Activated CD8-positive, alpha-beta memory T cell treated with anti-CD3 and anti-CD28 coated beads for 48 hours (primary cell): ENCODE measurements around the gene ARF1.

Source experiments
- DNase-seq, 3 experiments: peaks; one replicate each; pipeline ENCODE4 v3.0.0-alpha.2; 2020; ENCODE audit warnings: low read depth in 2 of 3, low spot score in 2 of 3

The ARF1 gene

DNA sequence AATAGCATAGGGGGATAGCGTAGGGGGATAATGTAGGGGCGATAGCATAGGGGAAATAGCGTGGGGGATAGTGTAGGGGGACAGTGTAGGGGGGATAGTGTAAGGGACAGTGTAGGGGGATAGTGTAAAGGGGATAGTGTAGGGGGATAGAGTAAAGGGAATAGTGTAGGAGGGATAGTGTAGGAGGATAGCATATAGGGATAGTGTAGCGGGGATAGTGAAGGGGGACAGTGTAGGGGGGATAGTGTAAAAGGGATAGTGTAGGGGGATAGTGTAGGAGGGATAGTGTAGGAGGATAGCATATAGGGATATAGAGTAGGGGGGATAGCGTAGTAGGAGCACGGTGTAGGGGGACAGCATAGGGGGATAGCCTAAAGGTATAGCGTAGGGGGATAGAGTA lies 14.1 kb upstream of the ARF1 start:
- no peak for DNase-seq

DNA sequence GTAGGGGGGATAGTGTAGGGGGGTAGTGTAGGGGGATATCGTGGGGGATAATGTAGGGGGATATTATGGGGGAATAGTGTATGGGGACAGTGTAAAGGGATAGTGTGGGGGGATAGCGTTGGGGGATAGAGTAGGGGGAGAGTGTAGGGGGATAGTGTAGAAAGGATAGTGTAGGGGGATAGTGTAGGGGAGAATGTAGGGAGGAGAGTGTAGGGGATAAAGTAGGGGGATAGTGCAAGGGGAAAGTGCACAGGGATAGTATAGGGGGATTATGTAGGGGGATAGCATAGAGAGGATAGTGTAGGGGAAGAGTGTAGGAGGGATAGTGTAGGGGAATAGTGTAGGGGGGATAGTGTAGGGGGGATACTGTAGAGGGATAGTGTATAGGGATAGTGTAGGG lies 12.3 kb upstream of the ARF1 start:
- no peak for DNase-seq

DNA sequence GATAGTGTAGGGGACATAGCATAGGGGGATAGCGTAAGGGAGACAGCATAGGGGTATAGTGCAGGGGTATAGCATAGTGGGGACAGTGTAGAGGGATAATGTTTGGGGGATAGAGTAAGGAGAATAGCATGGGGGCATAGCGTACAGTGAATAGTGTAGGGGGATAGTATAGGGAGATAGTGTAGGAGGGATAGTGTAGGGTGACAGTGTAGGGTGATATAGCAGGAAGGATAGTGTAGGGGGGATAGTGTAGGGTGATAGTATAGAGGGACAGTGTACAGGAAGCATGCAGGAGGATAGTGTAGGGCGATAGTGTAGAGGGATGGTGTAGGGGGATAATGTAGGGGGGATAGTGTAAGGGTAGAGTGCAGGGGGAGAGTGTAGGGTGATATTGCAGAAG lies 11.7 kb upstream of the ARF1 start:
- DNase-seq, result no peak

DNA sequence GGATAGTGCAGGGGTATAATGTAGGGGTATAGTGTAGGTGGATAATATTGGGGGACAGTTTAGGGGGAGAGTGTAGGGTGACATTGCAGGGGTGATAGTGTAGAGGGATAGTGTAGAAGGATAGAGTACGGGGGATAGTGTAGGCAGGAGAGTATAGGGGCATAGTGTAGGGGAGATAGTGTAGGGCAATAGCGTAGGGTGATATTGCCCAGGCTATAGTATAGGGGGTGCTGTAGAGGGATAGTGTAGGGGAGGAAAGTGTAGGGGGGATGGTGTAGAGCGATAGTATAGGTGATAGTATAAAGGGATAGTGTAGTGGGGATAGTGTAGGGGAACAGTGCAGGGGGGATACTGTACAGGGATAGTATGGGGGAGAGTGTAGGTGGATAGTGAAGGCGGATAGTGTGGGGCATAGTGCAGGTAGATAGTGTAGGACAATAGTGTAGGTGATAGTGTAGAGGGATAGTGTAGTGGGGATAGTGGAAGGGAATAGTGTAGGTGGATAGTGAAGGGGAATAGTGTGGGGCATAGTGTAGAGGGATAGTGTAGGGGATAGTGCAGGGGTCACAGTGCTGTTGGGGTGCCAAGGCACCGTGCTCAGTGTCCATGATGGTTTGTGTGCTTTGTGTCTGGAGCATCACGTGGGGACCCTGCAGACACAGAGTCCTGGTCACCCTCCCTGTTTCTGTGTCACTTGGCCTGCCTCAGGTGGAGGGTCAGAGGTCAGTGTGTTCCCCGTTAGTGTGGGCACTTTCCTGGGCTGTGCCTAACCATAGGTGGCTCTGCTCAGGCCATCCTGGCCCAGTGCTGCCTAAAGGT lies 10.5 kb upstream of the ARF1 start:
- DNase-seq, result no peak

DNA sequence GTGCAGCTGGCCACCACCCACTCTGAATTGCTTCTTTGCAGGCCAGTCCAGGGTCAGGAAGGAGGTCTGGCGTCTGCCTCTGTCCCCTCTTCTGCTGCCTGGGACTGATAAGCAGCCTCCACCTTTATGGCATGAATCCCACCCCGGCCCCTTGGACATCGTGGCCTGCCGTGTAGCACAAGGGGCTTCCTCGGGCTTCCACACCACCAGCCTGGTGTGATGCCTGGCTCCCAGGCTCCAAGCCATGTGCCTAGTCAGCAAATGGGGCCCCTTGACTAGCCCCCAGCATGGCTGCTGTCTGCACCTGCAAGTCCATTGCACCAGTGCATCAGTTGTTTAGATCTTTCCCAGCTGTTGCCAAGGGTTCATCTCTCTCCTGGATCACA lies 9.9 kb upstream of the ARF1 start:
- DNase-seq, result no peak

DNA sequence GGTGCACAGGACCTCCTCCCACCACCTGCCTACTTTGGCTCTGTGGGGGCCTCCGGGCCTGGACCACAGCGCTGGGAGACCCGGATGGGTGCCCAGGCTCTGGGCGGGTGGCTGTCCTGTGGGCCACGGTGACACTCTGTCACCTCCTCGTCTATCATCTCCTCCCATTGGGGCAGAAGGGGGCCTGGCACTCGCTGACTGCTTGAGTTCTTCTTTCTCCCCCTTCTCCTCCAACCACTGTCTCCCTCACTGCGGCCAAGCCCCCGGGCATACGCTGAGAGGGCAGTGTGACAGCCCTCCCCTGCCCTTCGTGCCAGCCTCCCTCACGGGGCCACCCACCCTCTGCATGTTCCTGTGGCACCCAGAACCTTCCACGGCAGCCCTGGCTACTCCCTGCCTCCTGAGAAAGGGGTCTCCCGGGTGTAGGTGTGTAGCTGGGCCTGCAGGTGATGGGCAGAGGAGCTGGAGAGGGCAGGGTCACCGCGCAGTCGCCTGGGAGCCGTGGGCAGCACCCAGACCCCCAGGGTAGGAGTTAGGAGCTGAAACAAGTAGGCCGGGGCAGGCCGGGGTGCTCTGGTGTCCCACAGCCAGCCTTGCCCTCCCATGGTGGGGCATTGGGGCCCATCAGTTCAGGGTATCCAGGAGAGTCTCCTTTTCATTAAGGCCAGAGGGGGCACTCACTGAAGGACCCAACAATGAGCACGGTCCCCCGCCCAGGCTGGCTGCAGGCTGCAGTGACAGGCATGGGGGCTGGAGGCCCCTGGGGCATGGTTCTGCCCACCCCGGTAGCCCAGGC lies 9.2 kb upstream of the ARF1 start:
- DNase-seq, result no peak

DNA sequence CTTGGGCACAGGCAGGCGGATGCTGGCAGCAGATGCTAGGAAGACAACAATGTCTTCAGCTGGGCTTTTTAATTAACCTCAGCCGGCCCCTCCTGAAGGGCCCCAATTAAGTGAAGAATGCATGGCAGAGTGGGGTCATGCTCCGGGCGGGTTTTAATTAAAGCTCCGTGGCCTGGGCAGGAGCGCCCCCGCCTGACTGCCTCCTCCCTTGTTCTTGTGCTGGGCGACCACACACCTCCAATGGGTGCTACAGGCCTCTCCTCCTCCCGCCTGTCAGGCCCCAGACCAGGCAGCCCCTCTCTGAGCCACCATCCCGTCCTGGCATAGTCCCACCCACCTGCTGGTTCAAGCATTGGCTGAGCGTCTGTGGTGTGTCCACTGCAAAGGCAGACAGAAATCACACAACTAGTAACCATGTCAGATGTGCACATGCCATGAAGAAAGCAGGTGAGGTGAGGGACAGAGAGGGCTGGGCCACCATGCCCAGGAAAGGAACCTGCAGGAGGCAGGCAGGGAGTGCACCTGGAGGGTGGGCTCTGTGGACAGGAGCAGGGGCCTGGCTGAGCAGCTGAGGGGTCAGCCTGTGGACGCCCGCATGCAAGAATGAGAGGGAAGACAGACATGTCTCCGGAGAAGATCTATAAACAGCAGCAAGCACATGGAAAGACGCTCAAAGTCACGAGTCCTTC lies 8.5 kb upstream of the ARF1 start:
- DNase-seq, result no peak

DNA sequence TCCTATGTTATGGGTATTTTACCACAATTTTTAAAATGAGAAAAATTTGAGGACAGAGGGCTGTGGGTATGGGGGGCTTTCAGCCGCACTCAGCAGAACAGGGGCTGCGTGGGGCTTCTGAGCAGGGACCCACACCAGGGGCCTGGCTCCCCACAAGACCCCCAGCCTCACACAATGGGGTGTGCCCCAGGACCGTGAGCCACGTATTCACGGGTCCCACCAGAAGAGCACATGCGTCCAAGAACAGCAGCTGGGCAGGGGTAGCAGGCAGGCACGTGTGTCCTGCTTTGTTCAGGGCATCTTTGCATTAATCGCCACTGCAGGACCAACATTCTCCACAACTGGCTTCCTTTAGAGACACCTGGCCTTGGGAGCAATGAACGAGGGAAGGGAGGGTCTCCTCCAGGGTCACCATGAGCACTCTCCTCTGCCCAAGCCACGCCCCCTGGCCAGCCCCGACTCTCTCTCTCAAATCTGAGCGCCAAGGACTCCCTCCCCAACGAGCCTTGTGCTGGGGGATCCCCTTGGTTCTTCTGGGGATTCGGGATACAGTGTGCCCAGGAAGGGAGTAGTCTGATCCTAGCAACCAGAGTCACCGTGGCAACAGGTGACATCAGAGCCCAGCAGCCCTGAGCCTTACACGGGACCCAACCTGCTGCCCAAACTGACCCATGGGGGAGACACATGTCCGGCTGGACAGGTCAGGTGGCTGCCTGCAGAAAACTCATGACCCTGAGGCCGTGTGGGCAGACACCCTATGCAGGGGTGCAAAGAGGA lies 7.4 kb upstream of the ARF1 start:
- no peak for DNase-seq

DNA sequence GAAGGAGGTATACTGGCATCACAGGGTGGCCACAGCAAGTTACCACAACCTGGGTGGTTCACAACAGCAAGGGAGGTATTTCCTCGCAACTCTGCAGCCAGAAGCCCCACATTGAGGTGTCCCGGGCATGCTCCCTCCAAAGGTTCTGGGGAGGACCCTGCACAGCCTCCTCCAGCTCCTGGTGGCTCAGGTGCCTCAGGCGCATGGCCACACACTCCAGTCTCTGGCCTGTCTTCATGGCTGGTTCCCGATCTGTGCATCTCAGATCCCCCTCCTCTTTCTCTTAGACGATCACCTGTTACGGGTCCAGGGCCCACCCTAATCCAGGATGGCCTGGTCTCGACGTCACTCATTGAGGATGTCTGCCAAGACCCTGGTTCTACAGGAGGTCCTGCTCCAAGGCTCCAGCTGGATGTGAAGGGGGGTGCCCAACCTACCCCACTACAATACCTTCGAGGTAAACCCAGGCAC lies 6.7 kb upstream of the ARF1 start:
- DNase-seq, result no peak

DNA sequence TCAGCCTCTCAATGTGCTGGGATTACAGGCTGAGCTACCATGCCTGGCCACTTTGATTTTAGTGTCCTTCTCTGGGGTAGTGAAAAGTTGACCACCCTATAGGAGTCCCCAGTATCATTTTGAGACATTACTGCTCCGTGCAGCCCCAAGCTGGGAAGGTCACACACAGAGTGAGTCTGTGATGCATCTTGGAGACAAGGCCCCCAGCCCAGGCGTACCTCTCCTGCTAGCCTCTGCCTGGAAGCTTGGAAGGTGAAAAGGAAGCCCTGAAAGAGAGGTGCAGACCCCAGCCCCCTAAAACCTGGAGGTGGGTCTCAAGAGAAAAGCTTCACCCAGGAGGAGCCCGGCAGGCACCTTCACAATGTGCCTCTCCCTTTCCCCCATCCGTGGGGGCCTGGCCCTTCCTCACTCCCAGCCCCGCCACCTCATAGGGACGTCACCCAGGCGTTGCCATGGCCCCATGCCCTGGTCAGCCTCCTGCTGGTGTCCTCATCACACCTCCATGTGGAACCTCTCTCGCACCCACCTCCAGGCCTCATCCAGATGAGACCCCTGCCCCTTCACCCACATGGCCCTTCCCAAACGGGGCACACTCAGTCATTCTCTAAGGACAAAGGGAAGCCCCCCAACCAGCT lies 5.6 kb upstream of the ARF1 start:
- DNase-seq, result no peak

DNA sequence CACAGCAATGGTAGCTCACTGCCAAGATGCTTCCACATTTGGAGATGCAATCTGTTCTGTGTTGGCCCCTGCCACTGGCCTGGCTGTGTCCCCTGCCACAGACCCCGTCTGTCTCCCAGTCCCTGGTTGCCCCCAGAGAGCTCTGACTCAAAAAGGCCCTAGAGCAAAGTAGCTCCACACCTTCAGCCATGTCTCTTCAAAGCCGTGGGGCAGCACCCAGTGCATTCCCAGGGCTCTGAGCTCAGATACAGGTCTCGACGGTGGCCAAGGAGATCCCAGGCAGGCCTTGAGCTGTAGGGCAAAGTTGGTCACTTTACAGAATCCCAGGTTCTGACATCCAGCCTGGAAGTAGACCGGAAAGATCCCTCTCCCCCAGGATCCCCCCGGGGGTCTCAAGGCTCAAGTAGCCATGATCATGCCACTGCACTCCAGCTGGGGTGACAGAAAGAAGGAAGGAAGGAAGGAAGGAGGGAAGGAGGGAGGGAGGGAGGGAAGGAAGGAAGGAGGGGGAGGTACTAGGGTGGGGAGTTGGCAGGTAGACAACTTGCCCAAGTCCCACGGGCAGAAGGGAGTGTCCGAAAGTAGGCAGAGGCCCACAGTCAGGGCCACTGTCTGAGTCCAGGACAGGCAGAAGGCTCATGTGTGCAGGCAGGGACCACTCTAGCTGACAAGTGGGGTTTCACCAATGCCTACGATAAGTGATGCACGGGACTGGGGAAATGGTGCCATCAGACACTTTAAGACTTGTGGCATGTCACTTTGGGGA lies 4.8 kb upstream of the ARF1 start:
- DNase-seq, result no peak

DNA sequence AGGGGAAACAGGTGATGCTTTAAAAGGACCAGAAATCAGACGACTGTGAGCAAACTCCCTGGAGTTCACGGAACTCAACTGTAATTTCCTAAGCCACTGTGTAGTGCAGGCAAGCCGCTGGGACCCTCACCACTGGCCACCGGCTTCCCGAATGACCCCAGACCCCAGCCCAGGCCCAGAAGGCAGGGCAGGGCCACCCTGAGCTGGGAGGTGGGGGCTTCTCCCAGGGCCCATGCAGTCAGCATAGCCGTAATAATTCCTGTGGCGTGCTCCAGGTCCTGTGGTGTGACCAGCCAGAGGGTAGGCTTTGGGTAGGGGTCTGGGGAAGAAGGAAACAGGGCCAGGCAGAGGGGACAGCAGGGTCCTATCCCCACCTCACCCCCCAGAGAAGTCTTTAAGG lies 3.5 kb upstream of the ARF1 start:
- no peak for DNase-seq

DNA sequence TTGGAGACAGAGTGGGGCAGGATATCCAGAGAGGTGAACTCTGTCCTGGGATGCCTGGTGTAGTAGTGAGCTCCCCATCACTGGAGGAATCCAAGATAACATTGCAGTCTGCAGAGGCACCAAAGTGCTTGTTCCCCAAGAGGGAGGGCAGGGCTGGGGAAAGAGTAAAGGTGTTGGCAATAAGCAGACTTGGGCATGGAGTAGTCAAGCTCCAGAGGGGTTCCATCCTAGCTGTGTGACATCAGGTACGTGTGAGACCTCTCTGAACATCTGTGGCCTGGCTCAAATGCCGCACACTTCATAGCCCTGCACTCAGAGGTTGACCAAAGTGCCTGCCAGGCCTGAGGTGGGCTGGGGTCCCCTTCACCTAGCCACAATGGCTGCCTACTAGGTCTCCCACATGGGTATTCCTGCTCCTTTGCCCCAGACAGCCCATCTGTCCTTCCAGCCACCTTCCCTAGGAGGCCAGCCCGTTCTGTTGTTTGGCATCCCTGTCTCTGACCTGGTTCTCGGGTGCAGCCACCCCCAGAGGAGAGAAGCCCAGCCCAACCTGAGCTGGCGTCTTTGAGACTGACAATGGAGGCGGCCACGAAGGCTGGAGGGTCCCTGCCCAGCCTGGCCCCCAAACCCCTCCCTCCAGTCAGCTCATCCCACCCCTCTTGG lies 2.8 kb upstream of the ARF1 start:
- DNase-seq, result no peak

DNA sequence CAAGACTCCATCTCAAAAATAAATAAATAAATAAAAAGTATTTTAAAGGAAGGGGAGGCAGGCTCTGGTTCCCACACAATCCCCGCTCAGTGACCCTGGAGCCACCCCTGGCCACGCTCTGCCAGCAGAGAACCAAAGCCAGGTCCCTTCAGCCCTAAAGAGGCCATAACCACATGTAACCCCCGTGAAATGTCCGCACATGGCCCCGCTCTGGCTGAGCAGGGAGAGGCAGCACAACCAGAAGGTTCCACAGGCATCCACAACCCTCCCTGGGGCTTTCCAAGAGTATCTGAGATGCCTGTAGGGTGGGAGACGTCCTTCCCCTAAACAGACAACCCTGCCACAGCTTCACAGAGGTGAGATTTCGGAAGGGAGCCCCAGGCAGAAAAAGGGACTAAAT lies 1.4 kb upstream of the ARF1 start:
- no peak for DNase-seq

DNA sequence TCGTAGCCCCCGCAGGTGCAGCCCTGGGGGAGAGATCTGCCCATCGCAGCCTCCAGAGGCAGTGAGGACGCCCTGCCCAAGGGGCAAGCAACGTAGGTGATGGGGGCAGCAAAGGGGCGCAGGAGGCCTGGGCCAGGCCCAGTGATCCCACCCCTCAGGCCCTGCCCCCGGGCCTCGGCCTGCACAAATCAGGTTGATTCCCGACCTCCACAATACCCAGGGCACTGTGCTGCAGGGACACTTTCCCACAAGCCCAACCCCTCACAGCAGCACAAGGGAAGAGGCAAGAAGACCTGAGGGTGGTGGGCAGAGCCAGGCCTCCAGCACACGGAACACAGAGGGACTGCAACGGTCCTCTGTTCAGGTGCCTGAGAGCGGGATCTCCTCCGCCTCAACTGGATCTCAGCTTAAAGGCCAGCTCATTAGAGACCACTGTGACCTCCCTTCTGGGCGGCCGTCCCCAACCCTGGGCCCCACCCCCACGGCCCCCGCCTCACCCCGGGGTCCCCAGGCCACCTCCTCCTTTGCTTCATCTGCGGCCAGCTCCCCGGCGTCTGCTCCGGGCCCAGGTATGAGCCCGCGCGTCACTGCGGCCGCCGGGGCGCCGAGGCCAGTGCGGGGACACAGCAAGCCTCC lies 812 bp upstream of the ARF1 start:
- no peak for DNase-seq

DNA sequence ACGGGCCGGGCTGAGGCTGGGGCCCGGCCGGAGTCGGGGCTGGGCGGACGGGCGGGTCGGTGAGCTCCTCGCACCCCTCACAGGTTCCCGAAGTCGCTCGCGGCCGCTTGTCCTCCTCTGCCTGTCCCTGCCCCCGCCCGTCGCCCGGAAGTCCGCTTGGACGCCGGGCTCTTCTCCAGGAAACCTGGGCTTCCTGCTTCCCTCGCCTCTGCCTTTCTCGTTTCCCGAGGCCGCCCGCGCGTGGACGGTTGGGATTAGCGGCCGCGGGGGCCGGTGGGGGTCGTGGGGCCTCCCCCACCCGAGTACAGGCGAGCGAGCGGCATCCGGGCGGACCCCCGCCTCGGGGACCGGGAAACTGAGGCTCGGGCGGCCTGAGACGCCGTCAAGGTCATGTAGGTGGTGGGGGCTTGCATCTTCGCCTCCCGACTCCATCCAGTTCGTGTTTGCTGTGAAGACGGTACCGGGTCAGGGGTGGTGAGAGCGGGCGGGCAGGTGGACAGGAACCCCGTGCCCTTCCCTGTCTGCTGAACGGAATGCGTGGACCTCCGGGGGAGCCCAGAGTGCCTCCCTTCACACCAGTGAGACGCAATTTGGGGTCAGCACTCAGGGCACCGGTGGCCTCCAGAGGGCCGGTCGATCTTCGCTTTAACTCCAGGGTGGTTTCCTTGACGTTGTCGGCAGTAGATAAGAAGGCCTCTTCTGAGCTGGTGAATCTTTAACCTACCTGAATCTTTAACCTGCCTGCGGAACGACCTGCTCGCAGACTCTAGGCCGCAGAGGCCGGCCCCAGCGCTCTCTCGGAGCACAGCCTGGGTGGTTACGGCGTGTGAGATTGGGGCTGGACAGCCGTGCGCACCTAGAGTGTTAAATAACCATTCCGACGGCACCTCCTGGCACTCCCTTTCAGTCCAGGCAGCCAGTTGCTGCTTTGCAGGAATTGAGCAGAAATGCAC lies 686 bp downstream of the ARF1 start:
- DNase-seq, result no peak

DNA sequence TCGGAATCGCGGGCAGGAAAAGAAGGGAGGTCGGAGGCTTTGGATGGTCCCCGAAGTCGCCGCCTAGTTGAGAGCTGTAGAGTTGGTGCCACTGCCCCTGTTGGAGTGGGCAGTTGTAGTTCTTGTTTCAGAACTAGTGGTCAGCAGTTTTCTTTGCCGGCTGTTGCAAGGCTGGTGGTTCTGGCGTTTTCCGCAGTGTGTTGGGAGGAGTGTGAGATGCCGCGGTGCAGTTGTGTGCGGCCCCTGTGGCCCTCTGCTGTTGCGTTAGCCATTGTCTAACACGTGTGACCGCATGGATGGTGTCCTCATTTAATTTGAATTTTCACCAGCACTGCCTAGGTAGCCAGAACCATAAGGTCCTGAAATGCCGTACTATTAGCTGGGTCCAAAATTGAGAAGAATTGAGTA lies 1.4 kb downstream of the ARF1 start:
- DNase-seq, result no peak

DNA sequence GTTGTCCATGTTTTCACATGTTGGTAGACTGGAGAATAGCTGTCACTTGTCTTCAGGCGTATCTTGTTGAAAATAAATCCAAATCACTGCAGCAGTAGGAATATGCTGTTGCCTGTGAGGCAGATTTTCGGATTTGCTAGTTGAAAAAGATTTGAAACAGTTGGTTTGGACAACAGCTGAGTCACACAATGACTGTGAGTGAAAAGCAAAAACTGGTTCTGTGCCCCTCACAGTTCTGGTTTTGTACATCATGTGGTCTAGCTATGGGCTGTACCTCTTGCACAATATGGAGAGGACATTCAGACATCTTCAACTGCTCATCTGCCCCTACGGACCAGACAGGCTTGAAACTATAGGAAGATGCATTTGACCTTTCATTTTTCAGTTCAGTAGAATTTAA lies 1.8 kb downstream of the ARF1 start:
- no peak for DNase-seq
